Mucosa of stomach (tissue), 1 donor: ENCODE results near the gene PHF10.

Source experiments
- H3K27me3 ChIP-seq: one replicate; pipeline ENCODE4 v1.7.0; 2013; ENCODE audit warnings: mild to moderate bottlenecking, low read length; ENCODE audit not compliant: control insufficient read depth, insufficient read depth
- H3K36me3 ChIP-seq: one replicate; pipeline ENCODE4 v1.7.0; 2013; ENCODE audit warnings: low read length; ENCODE audit not compliant: control insufficient read depth, insufficient read depth
- H3K4me1 ChIP-seq: one replicate; pipeline ENCODE4 v1.7.0; 2013; ENCODE audit warnings: mild to moderate bottlenecking, low read length; ENCODE audit not compliant: control insufficient read depth, insufficient read depth
- H3K4me3 ChIP-seq: one replicate; pipeline ENCODE4 v1.7.0; 2013; ENCODE audit warnings: low read length
- H3K9ac ChIP-seq: one replicate; pipeline ENCODE4 v1.7.0; 2013; ENCODE audit warnings: mild to moderate bottlenecking, low read length, moderate library complexity
- H3K9me3 ChIP-seq: one replicate; pipeline ENCODE4 v1.7.0; 2013; ENCODE audit warnings: mild to moderate bottlenecking, low read length, moderate library complexity; ENCODE audit not compliant: control insufficient read depth
- donor health status: Pancreatic carcinoma.

Gene PHF10

GRCh38 chr6:169667716-169668115 is 56.6 kb downstream of the PHF10 start:
- peaks cover 5% of the 10 kb centered on the region for H3K36me3 ChIP-seq
- H3K4me3 ChIP-seq, result no peak overlapping the region
- no peaks in the 10 kb centered on the region for H3K4me1 ChIP-seq
- H3K27me3 ChIP-seq, result no peaks in the 10 kb centered on the region
- no peak overlapping the region for H3K9ac ChIP-seq
- H3K9me3 ChIP-seq, result no peaks in the 10 kb centered on the region

- Histone ChIP-seq H3K9me3 (no peaks in the 10 kb centered on the region), H3K4me3 (no peak overlapping the region), H3K4me1 (no peaks in the 10 kb centered on the region), H3K27me3 (no peaks in the 10 kb centered on the region), H3K36me3 (peaks cover 5% of the 10 kb centered on the region), H3K9ac (no peak overlapping the region)
Measured at GRCh38 chr6:169666441-169666840, 57.9 kb downstream of the PHF10 start.

- no peaks in the 10 kb centered on the region for H3K27me3 ChIP-seq
- H3K9ac ChIP-seq, result no peak overlapping the region
- H3K4me1 ChIP-seq, result no peaks in the 10 kb centered on the region
- H3K36me3 ChIP-seq, result peaks cover 5% of the 10 kb centered on the region
- H3K4me3 ChIP-seq, result no peak overlapping the region
- no peaks in the 10 kb centered on the region for H3K9me3 ChIP-seq
Measured at GRCh38 chr6:169665289-169665688, 59.0 kb downstream of the PHF10 start.

GRCh38 chr6:169664227-169664626 is 60.1 kb downstream of the PHF10 start:
- H3K36me3 ChIP-seq, result peaks cover 5% of the 10 kb centered on the region

GRCh38 chr6:169663468-169663867 is 60.8 kb downstream of the PHF10 start:
- Histone ChIP-seq H3K4me3 (no peak overlapping the region), H3K36me3 (peaks cover 5% of the 10 kb centered on the region), H3K4me1 (no peaks in the 10 kb centered on the region), H3K9ac (no peak overlapping the region), H3K9me3 (no peaks in the 10 kb centered on the region), H3K27me3 (no peaks in the 10 kb centered on the region)

More at GRCh38 chr6:169664227-169664626, 60.1 kb downstream of the PHF10 start:
- Histone ChIP-seq H3K4me3 (no peak overlapping the region), H3K27me3 (no peaks in the 10 kb centered on the region), H3K9me3 (no peaks in the 10 kb centered on the region), H3K9ac (no peak overlapping the region), H3K4me1 (no peaks in the 10 kb centered on the region)

GRCh38 chr6:169661391-169661756 is 62.9 kb downstream of the PHF10 start:
- H3K9ac ChIP-seq, result no peak overlapping the region
- H3K4me3 ChIP-seq, result no peak overlapping the region
- no peaks in the 10 kb centered on the region for H3K4me1 ChIP-seq
- no peaks in the 10 kb centered on the region for H3K9me3 ChIP-seq
- H3K36me3 ChIP-seq, result peaks cover 5% of the 10 kb centered on the region
- H3K27me3 ChIP-seq, result no peaks in the 10 kb centered on the region

GRCh38 chr6:169660751-169661390 is 63.4 kb downstream of the PHF10 start:
- Histone ChIP-seq H3K27me3 (no peaks in the 10 kb centered on the region), H3K4me3 (no peak overlapping the region), H3K36me3 (peaks cover 5% of the 10 kb centered on the region), H3K9me3 (no peaks in the 10 kb centered on the region), H3K9ac (no peak overlapping the region), H3K4me1 (no peaks in the 10 kb centered on the region)

- no peaks in the 10 kb centered on the region for H3K9me3 ChIP-seq
- no peaks in the 10 kb centered on the region for H3K4me1 ChIP-seq
- H3K9ac ChIP-seq, result no peak overlapping the region
- no peak overlapping the region for H3K4me3 ChIP-seq
- peaks cover 5% of the 10 kb centered on the region for H3K36me3 ChIP-seq
- H3K27me3 ChIP-seq, result no peaks in the 10 kb centered on the region
Measured at GRCh38 chr6:169659820-169660610, 64.3 kb downstream of the PHF10 start.

GRCh38 chr6:169657284-169657610 is 67.1 kb downstream of the PHF10 start:
- Histone ChIP-seq H3K4me3 (no peak overlapping the region), H3K9ac (no peak overlapping the region), H3K9me3 (no peaks in the 10 kb centered on the region), H3K27me3 (no peaks in the 10 kb centered on the region), H3K4me1 (no peaks in the 10 kb centered on the region), H3K36me3 (no peaks in the 10 kb centered on the region)

GRCh38 chr6:169656546-169657283 is 67.6 kb downstream of the PHF10 start:
- Histone ChIP-seq H3K36me3 (no peaks in the 10 kb centered on the region), H3K9ac (no peak overlapping the region), H3K9me3 (no peaks in the 10 kb centered on the region), H3K27me3 (no peaks in the 10 kb centered on the region), H3K4me1 (no peaks in the 10 kb centered on the region), H3K4me3 (no peak overlapping the region)

- H3K36me3 ChIP-seq, result no peaks in the 10 kb centered on the region
- H3K27me3 ChIP-seq, result no peaks in the 10 kb centered on the region
- H3K4me1 ChIP-seq, result no peaks in the 10 kb centered on the region
- H3K9me3 ChIP-seq, result no peaks in the 10 kb centered on the region
- peak overlapping the region; percentile 62 for H3K4me3 ChIP-seq
- peak overlapping the region; percentile 71 for H3K9ac ChIP-seq
Measured at GRCh38 chr6:169654598-169655391, 69.5 kb downstream of the PHF10 start.
